Panc1 (cell line): Measurements from ENCODE around the gene SERPINE3. TPM values are rescaled to one million over a fixed set of nuclear protein-coding genes. Genes with fewer than 3 reads are reported as not detected.

Experiments
- ATAC-seq: fragments of 200-7000 bp; cut with Tn5 transposase; 2 replicates; pipeline ENCODE4 v1.9.1; 2020; ENCODE audit warnings: mild to moderate bottlenecking, moderate library complexity
- BruUV-seq: library from RNA; stranded (reverse); fragments of 400-500 nt; replicated peaks from 2 replicates; lab custom pipeline; 2021; lab: Mats Ljungman, UMichigan
- CTCF ChIA-PET: fragments of 300-600 bp; sonication (Branson Sonifier 250); formaldehyde crosslinking; loops from one replicate; lab custom pipeline; 2022; ENCODE audit warnings: antibody characterized with exemption; lab: Charles Lee
- POLR2A ChIA-PET: fragments of 300-600 bp; sonication (Branson Sonifier 250); formaldehyde crosslinking; loops from one replicate; lab custom pipeline; 2022; ENCODE audit warnings: antibody characterized with exemption; lab: Charles Lee
- DNase-seq: peaks from one replicate; pipeline ENCODE4 v3.0.0-alpha.2; 2010; ENCODE audit warnings: low read depth, low spot score
- H3K27ac ChIP-seq: 2 replicates; pipeline ENCODE4 v1.5.1; 2011; ENCODE audit warnings: mild to moderate bottlenecking, low read length, inconsistent platforms
- H3K27me3 ChIP-seq: fragments of 200-500 bp; sonication (Bioruptor generic); 2 replicates; pipeline ENCODE4 v1.6.0; 2014; ENCODE audit warnings: low read length, inconsistent platforms; ENCODE audit not compliant: control insufficient read depth, insufficient read depth
- H3K36me3 ChIP-seq: fragments of 200-500 bp; sonication (Bioruptor generic); 2 replicates; pipeline ENCODE4 v1.5.1; 2014; ENCODE audit warnings: inconsistent platforms, mild to moderate bottlenecking, low read length, moderate library complexity; ENCODE audit not compliant: control insufficient read depth, insufficient read depth
- H3K4me1 ChIP-seq: 2 replicates; pipeline ENCODE4 v1.5.1; 2011; ENCODE audit warnings: inconsistent platforms, mild to moderate bottlenecking, low read length, moderate library complexity; ENCODE audit not compliant: control insufficient read depth, insufficient read depth
- H3K4me3 ChIP-seq, 2 experiments: 2 replicates each; pipeline ENCODE4 v1.5.1; 2011 to 2012; ENCODE audit warnings: low read depth in 2 of 2, low read length in 2 of 2, mild to moderate bottlenecking in 2 of 2, inconsistent platforms in 1 of 2, moderate library complexity in 1 of 2
- H3K9me3 ChIP-seq: fragments of 200-500 bp; sonication (Bioruptor generic); 2 replicates; pipeline ENCODE4 v1.5.1; 2014; ENCODE audit warnings: low read depth, mild to moderate bottlenecking, inconsistent platforms, low read length, moderate library complexity; ENCODE audit not compliant: control insufficient read depth, insufficient read depth
- CTCF ChIP-seq: fragments of 450-650 bp; IDR thresholded peaks from 2 replicates; pipeline ENCODE4 v1.5.1; 2017; ENCODE audit warnings: mild to moderate bottlenecking
- POLR2AphosphoS5 ChIP-seq: IDR thresholded peaks from 2 replicates; pipeline ENCODE4 v1.6.1; 2012; ENCODE audit warnings: mild to moderate bottlenecking, low read depth, low read length, moderate library complexity
- REST ChIP-seq, 2 experiments: IDR thresholded peaks; 2 replicates each; pipeline ENCODE4 v1.6.1; 2011 to 2012; ENCODE audit warnings: low read depth in 2 of 2, control low read depth in 1 of 2, low read length in 1 of 2, mild to moderate bottlenecking in 1 of 2, moderate library complexity in 1 of 2; ENCODE audit not compliant: insufficient read depth in 1 of 2
- SIN3A ChIP-seq: IDR thresholded peaks from 2 replicates; pipeline ENCODE4 v1.6.1; 2012; ENCODE audit warnings: low read depth, mild to moderate bottlenecking, low read length, moderate library complexity, borderline replicate concordance; ENCODE audit not compliant: insufficient read depth
- TCF7L2 ChIP-seq: IDR thresholded peaks from 2 replicates; pipeline ENCODE4 v1.6.1; 2011; ENCODE audit warnings: mild to moderate bottlenecking, low read depth, low read length, inconsistent platforms
- in situ Hi-C: cut with HindIII; loops from 2 replicates; pipeline ENCODE4 v1.10.0; 2016; ENCODE audit warnings: low sequenced_read_pairs, low pct_unique_long_range_greater_than_20kb
- intact Hi-C: fragments of 100-400 bp; cut with micrococcal nuclease; formaldehyde crosslinking; loops from one replicate; pipeline ENCODE4 v1.10.0; 2022; ENCODE audit not compliant: unreplicated experiment
- total RNA-seq: library from RNA; stranded (reverse); gene quantifications from one replicate; pipeline ENCODE4 v1.2.1, GENCODE V29; 2021; ENCODE audit not compliant: unreplicated experiment

SERPINE3 gene
- total RNA-seq, 1 experiment from 2014 or later, result not detected

- Histone ChIP-seq H3K27me3 (no peaks in the 10 kb centered on the region), H3K9me3 (no peaks in the 10 kb centered on the region), H3K27ac (no peak overlapping the region), H3K36me3 (no peaks in the 10 kb centered on the region), H3K4me3 (no peak overlapping the region), H3K4me1 (no peaks in the 10 kb centered on the region)
- no TSS peak for BruUV-seq
- ChIA-PET CTCF (no interaction called here), POLR2A (no interaction called here)
- in situ Hi-C loops (no loop called here), intact Hi-C loops (no loop called here)
- TF ChIP-seq POLR2AphosphoS5 (no peak), REST (IDR thresholded peaks at IDR 0.05; ENCODE audit: insufficient read depth in 1 of 2, low read depth in 2 of 2, low read length in 1 of 2) (no peak), TCF7L2 (no peak), CTCF (no peak)
- ATAC-seq, result no peak; the same call in 1 of the 2 replicates
- no peak for DNase-seq
These were observed 8.8 kb downstream of the SERPINE3 start for GRCh38 chr13:51348069-51348967.

GRCh38 chr13:51349016-51349415, 9.5 kb downstream of the SERPINE3 start:
- BruUV-seq, result no TSS peak
- ATAC-seq, result no peak
- intact Hi-C loops, result no loop called here

More at GRCh38 chr13:51349016-51349415, 9.5 kb downstream of the SERPINE3 start:
- no peak overlapping the region for H3K27ac ChIP-seq
- ChIA-PET POLR2A (no interaction called here), CTCF (no interaction called here)
- no peaks in the 10 kb centered on the region for H3K9me3 ChIP-seq
- no peak for DNase-seq
- H3K36me3 ChIP-seq, result no peaks in the 10 kb centered on the region
- in situ Hi-C loops, result no loop called here
- no peaks in the 10 kb centered on the region for H3K4me1 ChIP-seq
- no peak for TF ChIP-seq TCF7L2
- TF ChIP-seq CTCF, result no peak
- no peak for TF ChIP-seq POLR2AphosphoS5
- TF ChIP-seq SIN3A, result no peak
- no peak for TF ChIP-seq REST (IDR thresholded peaks at IDR 0.05; ENCODE audit: insufficient read depth in 1 of 2, low read depth in 2 of 2, low read length in 1 of 2)
- no peaks in the 10 kb centered on the region for H3K27me3 ChIP-seq
- no peak overlapping the region for H3K4me3 ChIP-seq
